Activated CD4-positive, alpha-beta T cell treated with anti-CD3 and anti-CD28 coated beads, Interleukin-2, amount 10 ng/mL, durations not matched to agents 7 days and 5 days (primary cell): ENCODE data around the gene VPS8. TPM values are rescaled to one million over a fixed set of nuclear protein-coding genes. Genes with fewer than 3 reads are reported as not detected.

Source experiments
- CTCF ChIA-PET: fragments of 350-600 bp; sonication (Branson Sonifier 250); formaldehyde crosslinking; loops from one replicate; lab custom pipeline; 2021; ENCODE audit warnings: antibody characterized with exemption; lab: Charles Lee
- POLR2A ChIA-PET: fragments of 350-600 bp; sonication (Branson Sonifier 250); formaldehyde crosslinking; loops from one replicate; lab custom pipeline; 2021; ENCODE audit warnings: antibody characterized with exemption; lab: Charles Lee
- DNase-seq: peaks from one replicate; pipeline ENCODE4 v3.0.0-alpha.2; 2020
- H3K27ac Mint-ChIP-seq: one replicate; pipeline ENCODE4 v1.8.0; 2021; ENCODE audit warnings: mild to moderate bottlenecking, moderate library complexity, mixed read lengths
- H3K27me3 Mint-ChIP-seq: one replicate; pipeline ENCODE4 v1.8.0; 2021; ENCODE audit warnings: mixed read lengths
- H3K36me3 Mint-ChIP-seq: one replicate; pipeline ENCODE4 v1.8.0; 2021; ENCODE audit warnings: low read depth, mixed read lengths
- H3K4me1 Mint-ChIP-seq: one replicate; pipeline ENCODE4 v1.8.0; 2021; ENCODE audit warnings: mixed read lengths
- H3K4me3 Mint-ChIP-seq: one replicate; pipeline ENCODE4 v1.8.0; 2021; ENCODE audit warnings: mild to moderate bottlenecking, moderate library complexity, mixed read lengths
- H3K9me3 Mint-ChIP-seq: one replicate; pipeline ENCODE4 v1.8.0; 2021; ENCODE audit warnings: mixed read lengths
- total RNA-seq, 2 experiments: library from RNA; stranded (reverse); gene quantifications; one replicate each; pipeline ENCODE4 v1.2.3, GENCODE V29; 2021

The VPS8 gene
- total RNA-seq, 2 experiments from 2014 or later, result 63.0 to 69.3 TPM

DNA sequence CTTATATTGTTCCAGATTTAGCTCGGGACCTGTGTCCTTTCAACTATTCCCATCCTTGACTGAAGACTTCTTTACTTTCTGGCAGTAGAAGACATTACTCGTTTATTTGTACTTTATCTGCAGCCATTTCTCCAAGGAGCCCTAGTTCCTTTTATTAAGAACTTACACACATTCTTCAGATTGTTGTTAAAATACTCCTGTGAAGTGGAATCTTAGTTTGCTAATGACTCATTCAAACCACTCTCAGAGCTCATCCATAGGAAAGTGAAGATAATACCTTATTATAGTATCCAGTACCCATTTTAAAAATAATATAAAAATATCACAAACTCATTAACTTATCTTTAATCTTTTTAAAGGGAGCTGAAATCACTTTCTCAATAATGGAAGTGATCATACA lies 277.4 kb downstream of the VPS8 start:
- H3K4me1 Mint-ChIP-seq, result no peaks in the 10 kb centered on the region
- DNase-seq, result no peak
- H3K9me3 Mint-ChIP-seq, result no peaks in the 10 kb centered on the region
- no peak overlapping the region for H3K27ac Mint-ChIP-seq
- no peak overlapping the region for H3K4me3 Mint-ChIP-seq
- H3K36me3 Mint-ChIP-seq, result no peaks in the 10 kb centered on the region
- CTCF ChIA-PET, result no interaction called here
- peaks cover 19% of the 10 kb centered on the region for H3K27me3 Mint-ChIP-seq
- POLR2A ChIA-PET, result no interaction called here

DNA sequence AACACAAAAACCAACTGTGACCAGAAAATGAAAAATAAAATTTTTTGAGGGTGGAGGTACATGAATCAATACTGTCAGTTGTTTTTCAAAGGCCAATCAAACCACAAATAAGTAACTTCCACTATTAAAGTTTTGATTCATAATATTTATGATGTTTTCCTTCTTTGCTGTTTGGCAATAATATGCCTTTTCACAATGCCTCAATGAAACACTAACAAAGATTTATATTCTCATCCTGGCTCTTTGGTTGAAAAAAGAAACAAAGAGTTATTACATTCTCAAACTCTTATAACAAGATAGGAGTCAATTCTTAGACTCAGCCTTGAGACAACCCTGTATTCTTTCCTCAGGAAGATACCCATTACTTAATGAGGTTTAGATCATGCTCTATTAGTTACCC lies 277.8 kb downstream of the VPS8 start:
- DNase-seq, result no peak
- CTCF ChIA-PET, result no interaction called here
- no peaks in the 10 kb centered on the region for H3K4me1 Mint-ChIP-seq
- POLR2A ChIA-PET, result no interaction called here
- H3K36me3 Mint-ChIP-seq, result no peaks in the 10 kb centered on the region
- H3K9me3 Mint-ChIP-seq, result no peaks in the 10 kb centered on the region
- H3K27me3 Mint-ChIP-seq, result peaks cover 16% of the 10 kb centered on the region
- no peak overlapping the region for H3K4me3 Mint-ChIP-seq
- H3K27ac Mint-ChIP-seq, result no peak overlapping the region

DNA sequence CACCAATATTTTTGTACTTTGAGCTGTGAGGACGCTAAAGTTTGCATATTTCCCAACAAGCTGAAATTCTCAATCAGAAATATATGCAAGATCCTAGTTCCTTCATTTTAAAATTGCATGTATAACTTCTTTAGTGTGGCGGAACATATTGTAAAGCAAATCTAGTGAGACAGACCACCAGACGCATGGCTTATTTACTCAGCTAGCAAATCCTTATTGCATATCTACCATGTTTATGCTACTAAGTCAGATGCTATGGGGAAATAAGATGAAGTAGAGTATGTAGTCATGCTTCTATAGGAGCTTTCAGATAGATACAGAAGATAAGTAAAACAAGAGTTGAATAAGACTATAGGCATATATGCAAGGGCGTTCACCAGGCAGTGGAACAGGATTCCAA lies 278.8 kb downstream of the VPS8 start:
- CTCF ChIA-PET, result no interaction called here
- POLR2A ChIA-PET, result no interaction called here
- Mint-ChIP-seq H3K36me3 (no peaks in the 10 kb centered on the region), H3K4me1 (no peaks in the 10 kb centered on the region), H3K9me3 (no peaks in the 10 kb centered on the region), H3K4me3 (no peak overlapping the region), H3K27ac (no peak overlapping the region), H3K27me3 (peaks cover 10% of the 10 kb centered on the region)
- no peak for DNase-seq

DNA sequence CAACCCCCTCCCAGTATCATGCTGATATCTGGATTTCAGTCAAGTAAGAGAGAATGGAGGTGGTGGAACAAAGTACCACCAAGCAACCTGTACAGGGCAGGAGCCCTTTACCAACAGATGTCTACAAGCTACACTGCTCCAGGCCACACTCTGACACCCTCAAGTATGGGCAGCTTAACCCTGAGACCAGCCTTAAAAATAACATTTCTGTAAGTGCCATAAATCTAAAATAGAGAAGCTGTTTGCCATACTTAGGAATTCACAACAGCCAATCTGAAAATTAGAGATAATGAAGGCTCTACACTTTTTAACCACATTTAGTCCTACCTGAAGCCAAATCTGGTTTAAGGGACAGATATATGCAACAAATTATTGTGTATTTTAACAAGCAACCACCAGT lies 281.1 kb downstream of the VPS8 start:
- Mint-ChIP-seq H3K4me1 (no peaks in the 10 kb centered on the region), H3K36me3 (no peaks in the 10 kb centered on the region), H3K27ac (no peak overlapping the region), H3K4me3 (no peak overlapping the region), H3K9me3 (no peaks in the 10 kb centered on the region), H3K27me3 (peaks cover 13% of the 10 kb centered on the region)
- ChIA-PET CTCF (no interaction called here), POLR2A (no interaction called here)
- no peak for DNase-seq

DNA sequence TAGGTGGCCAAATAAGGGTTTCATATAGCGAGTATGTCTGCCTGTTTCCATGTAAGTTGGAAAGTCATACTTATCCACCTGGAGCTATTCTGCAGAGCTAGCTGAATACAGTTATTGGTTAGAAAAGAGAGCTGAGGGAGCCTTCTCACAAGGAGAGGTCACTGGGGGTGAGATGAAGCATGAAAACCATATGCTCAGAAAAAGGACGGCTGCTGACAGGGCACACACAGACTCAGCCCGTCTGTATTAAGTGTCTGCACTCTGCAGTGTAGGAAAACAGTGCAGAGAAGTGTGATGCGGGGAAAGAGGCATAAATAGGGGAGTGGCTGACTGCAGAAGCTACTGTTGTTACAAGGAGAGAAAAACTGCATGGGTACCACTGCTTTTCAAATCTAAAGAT lies 282.7 kb downstream of the VPS8 start:
- ChIA-PET CTCF (no interaction called here), POLR2A (no interaction called here)
- no peak overlapping the region for H3K4me3 Mint-ChIP-seq
- no peaks in the 10 kb centered on the region for H3K4me1 Mint-ChIP-seq
- DNase-seq, result no peak
- H3K27ac Mint-ChIP-seq, result no peak overlapping the region
- no peaks in the 10 kb centered on the region for H3K9me3 Mint-ChIP-seq
- no peaks in the 10 kb centered on the region for H3K36me3 Mint-ChIP-seq
- H3K27me3 Mint-ChIP-seq, result peaks cover 19% of the 10 kb centered on the region

Other genes with a start within 250 kb of the VPS8 start
- gene MAGEF1, start 100.1 kb upstream of the VPS8 start, total RNA-seq, result 1 to 10 TPM; 5.0 to 6.1 TPM